GM18951 (cell line): ENCODE results near the gene NACAD.

Experiments used
- POLR2A ChIP-seq: IDR thresholded peaks from 4 replicates; pipeline ENCODE4 v1.6.1; 2011; ENCODE audit warnings: mild to moderate bottlenecking; ENCODE audit not compliant: insufficient read length, insufficient read depth; ENCODE audit errors: extremely low read depth
- in situ Hi-C: fragments of 300-500 bp; cut with MboI; formaldehyde crosslinking; loops from one replicate; pipeline ENCODE4 v1.12.0; 2022; ENCODE audit warnings: low sequenced_read_pairs, mixed read lengths, inconsistent platforms; ENCODE audit not compliant: unreplicated experiment

Gene NACAD

GRCh38 chr7:45060295-45060694, 28.5 kb downstream of the NACAD start:
- in situ Hi-C loops: no loop called here
- TF ChIP-seq POLR2A: no peak

DNA sequence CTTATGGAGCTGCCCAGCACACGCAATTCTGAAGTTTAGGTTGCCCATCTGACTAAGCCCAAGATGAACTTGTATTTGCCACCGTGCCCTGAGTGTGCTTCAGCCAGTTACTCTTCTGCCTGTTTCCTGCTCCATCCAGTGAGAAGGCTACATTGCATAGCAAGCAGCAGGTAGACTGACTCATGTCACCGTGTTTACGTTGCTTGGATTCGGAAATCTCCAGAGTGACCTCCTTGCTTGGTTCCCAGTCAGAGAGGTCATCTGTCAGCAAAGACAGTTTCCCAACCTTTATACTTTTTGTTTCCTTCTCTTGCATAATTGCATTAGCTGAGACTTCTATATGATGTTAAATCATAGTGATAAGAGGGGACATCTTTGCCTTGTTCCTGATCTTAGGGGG, 30.9 kb downstream of the NACAD start:
- in situ Hi-C loops: no loop called here
- no peak for TF ChIP-seq POLR2A

- no peak for TF ChIP-seq POLR2A
- in situ Hi-C loops: no loop called here
Measured at GRCh38 chr7:45055594-45056219, 33.1 kb downstream of the NACAD start.

DNA sequence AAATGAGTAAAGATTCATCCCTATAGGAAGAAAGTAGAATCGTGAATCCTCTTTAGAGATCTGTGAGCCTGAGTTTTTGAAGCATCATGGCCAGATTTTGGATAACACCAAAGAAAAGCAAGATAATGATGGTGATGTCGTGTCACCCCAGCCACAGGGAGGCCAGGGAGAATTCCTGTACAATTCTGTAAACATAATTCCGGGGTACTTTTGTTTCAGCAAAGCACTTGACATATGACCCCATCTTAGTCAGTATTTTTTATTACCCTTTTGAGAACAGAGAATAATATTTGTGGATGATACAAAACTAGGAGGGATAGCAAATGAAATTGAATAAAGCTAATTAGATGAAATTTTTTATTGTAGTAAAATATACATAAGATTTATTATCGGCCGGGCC, 33.8 kb downstream of the NACAD start:
- TF ChIP-seq POLR2A: no peak
- in situ Hi-C loops: no loop called here

GRCh38 chr7:45054442-45054841, 34.3 kb downstream of the NACAD start:
- in situ Hi-C loops: no loop called here

GRCh38 chr7:45053941-45054340, 34.8 kb downstream of the NACAD start:
- in situ Hi-C loops: no loop called here
- TF ChIP-seq POLR2A: no peak

More at GRCh38 chr7:45054442-45054841, 34.3 kb downstream of the NACAD start:
- no peak for TF ChIP-seq POLR2A

DNA sequence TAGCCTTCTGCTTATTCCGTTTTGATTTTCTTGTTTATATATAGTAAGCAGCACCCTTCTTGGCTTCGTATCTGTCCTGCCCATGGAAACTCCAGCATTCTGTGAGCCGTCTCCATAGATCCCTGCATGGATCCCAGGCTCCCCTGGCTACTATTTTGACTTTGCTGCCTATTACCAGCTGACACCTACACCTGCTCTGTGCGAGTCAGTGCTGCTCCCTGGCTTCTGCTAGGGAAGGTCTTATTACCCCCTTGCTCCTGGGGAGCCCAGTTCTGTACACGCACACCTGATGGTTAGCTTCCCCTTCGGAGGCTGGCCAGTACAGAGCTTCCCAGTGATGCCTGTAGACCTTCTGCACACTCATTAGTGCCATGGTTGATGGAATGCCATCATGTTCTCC, 35.4 kb downstream of the NACAD start:
- TF ChIP-seq POLR2A: no peak
- in situ Hi-C loops: no loop called here

DNA sequence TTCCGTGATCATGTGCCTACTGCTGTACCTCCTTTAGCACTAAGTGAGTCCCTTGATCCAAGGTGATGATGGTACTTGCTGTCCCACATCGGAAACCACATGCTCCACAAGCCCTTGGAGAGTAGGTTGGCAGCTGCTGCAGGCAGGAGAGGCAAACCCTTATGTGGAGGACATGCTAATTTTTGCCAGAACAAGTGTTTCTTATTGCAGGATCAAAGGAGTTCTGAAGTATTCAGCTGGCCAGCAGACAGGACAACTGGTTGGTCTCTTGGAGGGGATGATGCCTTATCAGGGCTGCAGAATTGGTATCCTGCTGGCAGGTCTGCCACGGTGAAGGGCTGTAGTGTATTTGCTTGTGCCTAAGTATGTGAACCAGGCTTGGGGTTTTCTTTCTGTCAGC, 36.8 kb downstream of the NACAD start:
- in situ Hi-C loops: no loop called here
- TF ChIP-seq POLR2A: no peak

- TF ChIP-seq POLR2A: no peak
Measured at GRCh38 chr7:45050198-45050597, 38.6 kb downstream of the NACAD start.

DNA sequence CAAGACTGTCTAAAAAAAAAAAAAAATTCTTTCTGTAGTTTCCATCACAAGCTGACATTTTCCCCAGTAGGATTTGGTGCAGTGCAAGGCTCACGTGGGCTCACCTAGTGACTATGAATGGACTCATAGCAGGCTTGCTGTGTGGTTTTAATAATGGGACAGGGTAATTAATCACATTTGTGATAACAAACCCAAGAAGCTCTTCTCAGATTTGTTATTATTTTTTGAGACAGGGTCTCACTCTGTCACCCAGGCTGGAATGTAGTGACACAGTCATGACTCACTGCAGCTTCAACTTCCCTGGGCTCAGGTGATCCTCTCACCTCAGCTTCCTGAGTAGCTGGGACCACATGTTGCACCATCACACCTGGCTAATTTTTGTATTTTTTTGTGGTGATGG, 40.0 kb downstream of the NACAD start:
- in situ Hi-C loops: no loop called here
- TF ChIP-seq POLR2A: no peak

More at GRCh38 chr7:45050198-45050597, 38.6 kb downstream of the NACAD start:
- in situ Hi-C loops: no loop called here

- TF ChIP-seq POLR2A: no peak
- in situ Hi-C loops: no loop called here
Measured at GRCh38 chr7:45044338-45044737, 44.4 kb downstream of the NACAD start.

- TF ChIP-seq POLR2A: no peak
- in situ Hi-C loops: no loop called here
Measured at GRCh38 chr7:45039106-45039505, 49.7 kb downstream of the NACAD start.

DNA sequence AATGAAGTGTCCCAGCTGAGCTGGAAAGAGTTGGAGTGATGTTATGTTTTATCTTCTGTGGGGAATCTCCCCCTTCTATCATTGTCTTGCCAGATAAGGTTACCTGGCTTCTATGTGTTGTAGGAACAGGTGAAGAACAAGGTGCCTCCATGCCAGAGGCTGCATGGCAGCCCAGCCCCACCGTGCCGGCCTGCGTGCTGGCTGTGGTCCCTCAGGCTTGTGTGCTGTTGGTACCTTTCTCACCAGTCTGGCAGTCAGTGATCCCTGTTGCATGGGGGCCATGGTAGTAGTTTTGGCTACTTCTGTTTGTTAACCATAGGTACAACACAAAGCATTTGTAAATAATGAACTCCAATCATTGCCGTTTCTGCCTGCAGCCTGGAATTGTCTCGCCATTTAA, 50.9 kb downstream of the NACAD start:
- TF ChIP-seq POLR2A: no peak
- in situ Hi-C loops: no loop called here

DNA sequence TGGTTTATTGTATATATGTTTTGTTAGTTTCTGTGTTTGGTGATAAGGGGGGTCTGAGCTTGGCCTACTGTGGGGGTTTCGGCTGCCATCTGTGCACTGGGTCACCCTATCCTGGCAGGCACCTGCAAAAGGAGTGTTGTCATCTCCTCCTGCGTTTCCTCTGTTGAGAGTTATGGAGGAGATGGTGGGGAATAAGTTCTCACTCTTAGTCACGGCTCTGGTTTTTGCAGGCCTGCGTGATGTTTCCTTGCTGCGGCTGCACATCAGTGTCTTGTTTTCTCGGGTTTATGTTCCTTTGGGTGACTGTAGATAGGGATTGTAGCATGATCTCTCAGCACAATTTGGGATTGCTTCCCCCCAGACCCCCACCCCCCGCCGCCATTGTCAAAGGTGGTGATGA, 52.0 kb downstream of the NACAD start:
- in situ Hi-C loops: no loop called here

DNA sequence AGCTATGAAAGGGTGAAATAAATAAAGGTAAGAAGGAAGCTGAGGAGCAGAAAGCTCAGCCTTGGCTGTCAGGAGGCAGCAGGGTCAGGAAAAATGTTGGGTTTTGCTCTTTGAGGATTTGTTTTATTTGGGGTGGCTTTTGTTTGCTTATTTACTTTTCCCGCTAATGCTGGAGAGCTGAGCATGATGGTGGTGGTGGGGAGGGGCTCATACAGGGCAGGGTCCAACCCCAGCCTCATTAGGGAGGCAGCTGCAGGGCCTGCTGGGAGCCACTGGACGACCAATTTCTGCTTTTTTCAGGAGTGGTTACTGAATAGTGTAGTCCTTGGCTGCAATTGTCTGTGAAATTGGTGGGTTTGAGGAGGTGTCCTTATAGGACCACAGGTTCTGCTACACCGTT, 52.5 kb downstream of the NACAD start:
- no peak for TF ChIP-seq POLR2A
- in situ Hi-C loops: no loop called here

More for the DNA sequence above, 52.0 kb downstream of the NACAD start:
- no peak for TF ChIP-seq POLR2A
